Spleen (tissue), 7 donors: ENCODE data around the gene TIPARP.

ENCODE experiments used
- POLR2A ChIP-seq, 3 donors: fragments of 450-650 bp; IDR thresholded peaks; one replicate each; pipeline ENCODE4 v1.5.1; 2017; ENCODE audit warnings: antibody characterized with exemption in 3 of 3, mild to moderate bottlenecking in 1 of 3
- POLR2AphosphoS5 ChIP-seq, 3 donors: sonication (generic); formaldehyde crosslinking; IDR thresholded peaks; one replicate each; pipeline ENCODE4 v1.5.1; 2017; ENCODE audit warnings: antibody characterized with exemption in 3 of 3
- TF ChIP-seq, protein P1 (sequence below), 11 experiments: fragments of 200-600 bp in 7 of 11; fragments of 450-650 bp in 4 of 11; sonication (generic) in 4 of 11; IDR thresholded peaks in 8 of 11; conservative IDR thresholded peaks in 3 of 11; 1 replicate in 7 of 11; 2 replicates in 4 of 11; pipeline versions ENCODE4 v1.4.0 to v1.8.0; 2016 to 2021; ENCODE audit warnings: antibody characterized with exemption in 11 of 11, inconsistent platforms in 4 of 11, mild to moderate bottlenecking in 1 of 11
- donor health status: DM: no; HTN: no; CAD: no; lungs with moderate emphysema.
- donor health status: DM: no; HTN: no; CAD: no.
- donor health status: DM: no; HTN: no; CAD: no.

DNA sequence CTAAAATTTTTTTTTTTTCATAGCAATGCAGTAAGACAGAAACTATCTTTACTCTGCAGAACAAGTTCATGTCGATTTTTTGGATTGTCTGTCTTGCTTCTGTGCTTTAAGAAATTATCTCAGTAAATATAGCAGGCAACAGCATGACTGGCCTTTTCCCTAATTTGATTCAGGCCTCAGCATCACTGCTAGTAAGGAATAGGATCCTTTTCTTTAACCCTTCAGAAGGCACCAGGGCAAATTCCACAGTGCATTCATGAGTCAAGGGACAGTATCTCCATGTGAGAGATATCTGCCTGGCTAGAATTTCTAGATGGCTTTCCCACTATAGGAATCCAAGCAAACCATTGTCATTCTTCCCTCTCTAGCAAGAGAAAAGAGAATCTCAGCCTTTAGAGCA, 71.4 kb downstream of the TIPARP start:
- TF ChIP-seq, protein P1, sequence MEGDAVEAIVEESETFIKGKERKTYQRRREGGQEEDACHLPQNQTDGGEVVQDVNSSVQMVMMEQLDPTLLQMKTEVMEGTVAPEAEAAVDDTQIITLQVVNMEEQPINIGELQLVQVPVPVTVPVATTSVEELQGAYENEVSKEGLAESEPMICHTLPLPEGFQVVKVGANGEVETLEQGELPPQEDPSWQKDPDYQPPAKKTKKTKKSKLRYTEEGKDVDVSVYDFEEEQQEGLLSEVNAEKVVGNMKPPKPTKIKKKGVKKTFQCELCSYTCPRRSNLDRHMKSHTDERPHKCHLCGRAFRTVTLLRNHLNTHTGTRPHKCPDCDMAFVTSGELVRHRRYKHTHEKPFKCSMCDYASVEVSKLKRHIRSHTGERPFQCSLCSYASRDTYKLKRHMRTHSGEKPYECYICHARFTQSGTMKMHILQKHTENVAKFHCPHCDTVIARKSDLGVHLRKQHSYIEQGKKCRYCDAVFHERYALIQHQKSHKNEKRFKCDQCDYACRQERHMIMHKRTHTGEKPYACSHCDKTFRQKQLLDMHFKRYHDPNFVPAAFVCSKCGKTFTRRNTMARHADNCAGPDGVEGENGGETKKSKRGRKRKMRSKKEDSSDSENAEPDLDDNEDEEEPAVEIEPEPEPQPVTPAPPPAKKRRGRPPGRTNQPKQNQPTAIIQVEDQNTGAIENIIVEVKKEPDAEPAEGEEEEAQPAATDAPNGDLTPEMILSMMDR (IDR thresholded peaks at IDR 0.05 in 8 of 11, conservative IDR thresholded peaks at IDR 0.05 in 3 of 11): no peak
- TF ChIP-seq POLR2AphosphoS5 (IDR thresholded peaks at IDR 0.05): no peak
- TF ChIP-seq POLR2A (IDR thresholded peaks at IDR 0.05): no peak
